Stimulated activated CD8-positive, alpha-beta memory T cell treated with anti-CD3 and anti-CD28 coated beads, Interleukin-15, amount 100 ng/mL, for 24 hours (primary cell): ENCODE data around the gene C2CD2.

Experiments
- DNase-seq: peaks from one replicate; pipeline ENCODE4 v3.0.0-alpha.2; 2020; ENCODE audit warnings: low read depth

C2CD2 gene

DNA sequence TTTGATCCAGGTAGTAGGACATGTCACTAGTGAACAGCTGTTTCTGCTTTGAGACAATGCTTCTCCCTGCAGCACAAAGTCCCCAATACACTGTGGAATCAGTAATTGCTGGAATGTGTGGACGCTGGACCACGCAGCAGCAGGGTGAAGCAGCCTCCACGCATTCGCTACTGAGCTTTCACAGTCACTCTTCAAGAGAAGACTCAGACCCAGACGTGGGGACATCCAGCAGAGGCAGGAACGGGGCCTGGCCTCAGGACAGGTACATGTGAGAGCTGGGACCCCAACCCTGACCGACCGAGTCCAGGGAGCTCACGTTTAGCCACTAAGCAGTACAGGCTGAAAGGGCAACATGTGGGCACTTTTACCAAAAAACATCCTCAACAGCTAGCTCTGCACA is 40.6 kb downstream of the C2CD2 start:
- DNase-seq, result no peak

DNA sequence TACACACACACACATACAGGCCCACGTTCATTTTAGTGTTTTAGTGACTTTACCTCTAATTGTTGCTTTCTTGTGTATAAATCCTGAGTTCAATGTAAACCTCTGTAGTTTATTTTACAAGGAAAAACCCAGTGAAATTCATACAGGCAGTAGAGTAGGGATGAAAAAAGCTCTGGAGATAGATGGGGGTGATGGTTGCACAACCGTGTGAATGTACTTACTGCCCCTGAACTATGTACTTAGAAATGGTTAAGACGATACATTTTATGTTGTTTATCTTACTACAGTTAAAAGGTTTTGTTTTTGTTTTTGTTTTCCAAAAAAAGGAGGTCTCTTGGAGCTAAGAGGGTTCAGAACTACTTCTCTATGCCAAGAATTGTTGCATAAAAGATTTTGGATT is 45.0 kb downstream of the C2CD2 start:
- DNase-seq, result no peak

DNA sequence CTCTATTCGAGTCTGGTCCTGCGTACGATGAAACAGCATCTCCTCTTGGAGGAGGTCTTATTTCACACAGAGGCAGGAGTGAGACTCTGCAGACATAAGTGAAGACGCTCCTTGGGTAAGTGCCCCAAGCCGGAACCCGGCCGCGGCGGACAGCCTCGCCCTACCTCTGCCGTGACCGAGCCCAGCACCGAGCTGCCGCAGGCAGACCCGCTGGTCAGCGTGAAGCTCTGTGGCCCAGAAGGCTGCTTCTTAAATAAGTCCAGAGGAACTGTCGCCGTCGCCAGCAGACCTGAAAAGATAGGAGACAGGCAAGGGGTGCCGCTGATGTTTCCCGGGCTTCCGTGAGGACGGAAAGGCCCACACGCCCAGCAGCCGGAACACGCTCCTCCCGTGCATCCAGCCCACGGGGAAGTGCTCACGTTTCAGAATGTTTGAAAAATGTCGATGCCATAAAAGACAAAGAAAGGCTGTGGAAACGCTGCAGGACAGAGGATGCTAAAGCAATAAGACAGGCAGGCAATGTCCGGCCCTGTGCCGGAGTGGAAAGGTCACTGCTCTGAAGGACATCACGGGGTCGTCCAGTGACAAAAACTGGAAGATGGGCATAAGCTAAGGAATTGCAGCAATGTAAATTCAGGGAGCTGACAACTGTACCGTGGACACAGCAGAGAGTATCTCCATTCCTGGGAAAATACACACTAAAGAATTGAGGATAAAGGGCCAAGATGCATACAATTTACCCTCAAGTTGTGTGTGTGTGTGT is 46.1 kb downstream of the C2CD2 start:
- no peak for DNase-seq

DNA sequence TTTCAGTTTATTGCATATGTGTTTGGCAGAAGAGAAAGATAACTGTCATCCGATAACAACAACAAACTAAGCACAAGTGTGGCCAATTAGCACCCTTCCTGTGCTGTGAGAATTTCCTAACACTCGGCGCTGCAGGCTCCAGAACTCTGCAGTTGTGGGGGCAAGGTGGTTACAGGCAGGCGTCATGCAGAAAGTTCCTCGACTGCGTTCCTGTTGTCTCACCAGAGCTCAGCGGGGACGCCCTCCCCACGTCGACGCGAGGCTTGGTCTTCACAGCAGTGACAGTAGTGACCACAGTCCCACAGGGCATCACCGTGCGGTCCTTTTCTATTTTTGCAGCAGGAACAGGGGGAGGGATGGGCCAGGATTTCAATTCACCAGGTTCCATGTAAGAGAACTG is 47.0 kb downstream of the C2CD2 start:
- no peak for DNase-seq

DNA sequence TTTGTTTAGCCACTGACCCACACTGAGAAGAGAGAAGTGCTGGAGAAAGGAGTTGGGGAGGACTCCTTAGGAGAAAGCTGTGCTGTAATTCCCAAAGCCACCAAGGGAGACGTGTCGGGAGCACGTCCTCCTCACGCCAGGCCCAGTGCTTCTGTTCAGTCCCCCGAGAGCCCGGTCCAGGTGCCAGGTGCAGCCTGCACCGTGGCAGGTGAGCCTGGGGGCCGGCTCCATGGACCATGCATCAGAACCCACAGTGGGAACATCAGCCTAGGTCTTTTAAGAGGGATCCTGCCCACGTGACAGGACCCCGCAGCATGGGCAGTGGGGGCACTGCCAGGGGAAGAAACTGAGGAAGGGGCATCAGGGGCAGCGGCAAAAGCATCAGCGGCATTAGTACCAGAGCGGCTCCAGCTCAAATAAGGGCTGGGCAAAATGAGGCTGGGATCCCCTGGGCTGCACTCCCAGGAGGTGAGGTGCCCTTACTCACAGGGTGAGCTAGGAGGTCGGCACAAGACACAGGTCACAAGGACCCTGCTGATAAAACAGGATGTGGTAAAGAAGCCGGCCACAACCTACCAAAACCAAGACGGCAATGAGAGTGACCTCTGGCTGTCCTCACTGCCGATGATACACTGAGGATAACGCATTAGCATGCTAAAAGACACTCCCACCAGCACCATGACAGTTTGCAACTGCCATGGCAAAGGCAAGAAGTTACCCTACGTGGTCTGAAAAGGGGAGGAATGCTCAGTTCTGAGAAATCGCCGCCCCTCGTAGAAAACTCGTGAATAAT is 50.1 kb downstream of the C2CD2 start:
- no peak for DNase-seq

DNA sequence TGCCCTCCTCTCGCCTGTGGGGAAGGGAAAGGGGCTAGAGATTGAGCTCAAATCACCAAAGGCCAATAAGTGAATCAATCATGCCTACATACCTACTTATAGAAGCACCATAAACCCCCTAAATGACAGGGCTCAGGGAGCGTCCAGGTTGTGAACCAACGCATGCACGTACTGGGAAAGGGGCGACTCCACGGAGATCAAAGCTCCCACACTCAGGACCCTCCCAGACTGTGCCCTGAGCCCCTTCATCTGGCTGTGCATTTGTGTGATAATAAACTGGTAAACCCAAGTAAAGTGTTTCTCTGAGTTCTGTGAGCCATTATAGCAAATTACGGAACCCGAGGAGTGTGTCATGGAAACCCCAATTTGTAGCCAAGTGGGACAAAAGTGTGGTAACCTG is 50.9 kb downstream of the C2CD2 start:
- DNase-seq, result no peak

DNA sequence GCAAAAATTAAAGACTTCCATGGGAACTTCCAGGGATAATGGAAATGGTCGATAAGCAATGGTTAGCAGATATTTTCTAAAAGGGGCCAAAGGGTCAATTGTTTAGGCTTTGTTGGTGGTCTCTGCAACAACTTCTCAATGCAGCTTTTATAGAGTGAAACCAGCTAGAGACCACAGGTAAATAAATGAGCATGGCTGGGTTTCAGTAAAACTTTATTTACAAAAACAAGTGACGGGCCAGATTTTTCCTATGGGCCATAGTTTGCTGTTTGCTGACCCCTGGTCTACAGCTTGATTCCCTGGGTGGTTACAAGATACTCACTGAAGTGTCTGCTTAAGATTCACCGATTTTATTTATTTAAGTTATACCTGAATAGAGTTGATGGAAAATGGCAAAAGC is 52.0 kb downstream of the C2CD2 start:
- no peak for DNase-seq

DNA sequence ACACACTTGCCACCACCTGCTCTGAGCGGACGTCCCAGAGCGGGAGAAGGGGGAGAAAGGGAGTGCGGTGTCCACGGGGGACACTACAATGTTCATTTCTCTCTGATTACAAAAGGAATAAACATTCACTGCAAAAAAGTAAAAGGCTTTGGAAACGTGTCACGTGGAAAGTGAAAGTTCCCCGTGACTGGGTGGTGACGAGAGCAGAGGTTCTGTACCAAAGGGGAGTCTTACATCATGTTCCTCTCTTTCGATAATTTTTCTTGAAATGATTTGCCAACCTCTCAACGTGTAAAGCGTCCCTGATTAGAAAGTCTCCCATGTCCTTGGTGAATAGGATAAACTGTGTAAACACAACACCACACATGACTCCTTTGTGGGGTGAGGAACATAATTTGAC is 52.7 kb downstream of the C2CD2 start:
- no peak for DNase-seq

DNA sequence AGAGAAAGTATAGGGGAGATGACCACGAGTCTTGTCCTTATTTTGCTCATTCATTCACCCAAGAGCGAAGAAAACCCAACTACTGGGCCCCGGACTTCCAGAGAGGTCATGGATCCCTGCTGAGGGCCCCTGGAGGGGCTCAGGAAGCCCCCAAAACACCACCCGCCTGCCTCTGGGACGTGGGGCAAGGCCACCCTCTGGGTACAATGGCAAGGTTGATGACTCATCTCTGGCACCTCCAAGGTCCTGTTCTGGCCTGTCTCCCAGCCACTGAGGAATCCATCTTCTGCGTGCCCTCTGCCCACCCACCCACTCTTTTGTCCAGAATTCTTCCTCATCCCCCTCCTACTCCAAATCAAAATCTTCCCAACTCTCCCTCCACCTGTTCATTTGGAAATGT is 53.4 kb downstream of the C2CD2 start:
- no peak for DNase-seq

DNA sequence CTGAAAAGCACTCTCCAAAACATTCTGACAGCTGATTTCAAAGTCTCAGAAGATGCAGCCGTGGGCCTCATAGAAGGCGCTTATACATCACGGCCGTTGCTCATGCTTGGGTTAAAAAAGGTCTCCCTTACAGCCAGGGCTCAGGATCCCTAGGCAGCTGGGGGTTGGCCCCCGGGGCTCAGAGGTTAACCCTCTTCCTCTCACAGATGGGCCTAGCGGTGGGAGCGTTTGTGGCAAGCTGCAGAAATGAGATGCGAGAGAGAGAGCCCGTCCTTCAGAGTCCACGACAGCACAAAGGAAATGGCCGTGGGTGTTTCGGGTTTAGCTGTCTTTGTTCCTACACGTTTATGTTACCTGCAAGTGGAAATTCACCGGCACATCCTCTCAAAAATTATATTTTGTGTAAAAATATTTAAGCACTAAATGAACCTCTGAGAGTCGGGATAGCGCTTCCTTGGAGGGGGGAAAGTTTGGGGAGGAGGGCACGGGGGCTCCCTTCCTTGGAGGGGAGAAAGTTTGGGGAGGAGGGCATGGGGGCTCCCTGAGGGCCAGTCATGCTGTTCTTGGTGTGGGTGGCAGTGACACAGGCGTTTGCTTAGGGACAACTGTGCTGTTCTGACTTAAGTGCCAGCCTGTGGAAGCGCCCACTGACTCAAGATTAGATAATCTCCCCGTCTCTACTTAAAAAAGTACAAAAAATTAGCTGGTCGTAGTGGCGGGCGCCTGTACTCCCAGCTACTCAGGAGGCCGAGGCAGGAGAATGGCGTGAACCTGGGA is 54.2 kb downstream of the C2CD2 start:
- DNase-seq, result no peak

DNA sequence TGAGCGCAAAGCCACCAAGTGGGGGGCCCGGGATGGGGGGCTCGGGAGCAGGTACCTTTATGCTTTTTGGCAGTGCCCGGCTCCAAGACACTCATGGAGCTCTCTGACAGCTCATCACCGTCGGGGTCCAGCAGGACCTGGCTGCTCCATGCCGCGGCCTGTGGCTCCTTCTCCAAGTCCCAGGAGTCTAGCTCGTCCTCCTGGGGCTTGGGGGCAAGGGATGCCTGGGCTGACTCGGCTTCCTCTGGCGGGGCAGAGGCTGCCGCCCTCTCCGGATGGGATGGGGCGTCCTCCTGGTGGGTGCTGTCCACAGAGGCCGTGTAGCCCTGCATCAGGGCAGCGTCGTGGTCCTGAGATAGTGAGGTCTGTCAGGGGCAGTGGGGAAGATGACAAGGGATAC is 54.8 kb downstream of the C2CD2 start:
- no peak for DNase-seq

DNA sequence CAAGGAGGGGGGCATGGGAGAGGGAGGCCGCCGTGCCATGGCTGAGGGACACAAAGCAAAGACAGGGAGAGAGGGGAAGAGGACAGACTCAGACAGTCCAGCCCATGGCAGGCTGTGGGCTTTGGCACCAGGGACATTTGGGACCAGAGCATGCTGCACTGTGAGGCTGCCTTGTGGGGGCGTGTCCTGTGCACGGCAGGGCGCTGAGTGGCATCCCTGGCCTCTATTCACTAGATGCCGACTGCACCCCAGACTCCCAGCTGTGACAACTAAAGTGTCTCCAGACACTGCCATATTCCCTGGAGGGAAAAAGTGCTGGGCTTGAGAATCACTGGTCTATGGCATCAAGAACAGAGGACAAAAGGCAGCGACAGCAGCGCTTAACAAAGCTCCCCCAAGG is 56.1 kb downstream of the C2CD2 start:
- no peak for DNase-seq

DNA sequence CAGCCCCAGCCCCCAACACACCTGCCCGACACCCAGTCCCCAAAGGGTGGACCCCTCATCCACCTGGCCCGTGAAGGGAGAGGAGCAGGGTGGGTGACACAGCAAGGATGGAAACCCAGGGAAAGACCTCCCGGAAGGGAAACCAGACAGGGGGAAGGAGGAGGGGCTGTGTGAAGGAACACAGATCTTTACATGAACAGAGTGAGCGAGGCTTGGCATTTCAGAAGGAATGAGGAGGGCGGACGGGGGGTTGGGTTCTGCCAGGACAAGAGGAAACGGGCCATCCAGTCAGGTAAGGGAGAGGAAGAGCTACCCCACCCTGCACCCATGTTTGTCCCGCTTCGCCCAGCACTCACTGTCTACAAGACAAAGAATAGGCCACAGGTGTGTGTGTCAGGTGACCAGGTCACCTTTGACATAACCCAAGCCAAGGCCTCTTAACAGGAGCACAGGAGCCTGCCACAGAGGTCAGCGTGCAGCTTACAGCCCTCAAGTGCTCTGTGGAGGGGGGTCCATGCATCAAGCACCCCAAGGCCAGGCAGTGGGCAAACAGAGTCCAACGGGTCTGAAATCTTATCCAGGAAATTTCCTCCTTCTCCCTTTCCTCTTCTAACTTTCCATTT is 56.7 kb downstream of the C2CD2 start:
- no peak for DNase-seq

DNA sequence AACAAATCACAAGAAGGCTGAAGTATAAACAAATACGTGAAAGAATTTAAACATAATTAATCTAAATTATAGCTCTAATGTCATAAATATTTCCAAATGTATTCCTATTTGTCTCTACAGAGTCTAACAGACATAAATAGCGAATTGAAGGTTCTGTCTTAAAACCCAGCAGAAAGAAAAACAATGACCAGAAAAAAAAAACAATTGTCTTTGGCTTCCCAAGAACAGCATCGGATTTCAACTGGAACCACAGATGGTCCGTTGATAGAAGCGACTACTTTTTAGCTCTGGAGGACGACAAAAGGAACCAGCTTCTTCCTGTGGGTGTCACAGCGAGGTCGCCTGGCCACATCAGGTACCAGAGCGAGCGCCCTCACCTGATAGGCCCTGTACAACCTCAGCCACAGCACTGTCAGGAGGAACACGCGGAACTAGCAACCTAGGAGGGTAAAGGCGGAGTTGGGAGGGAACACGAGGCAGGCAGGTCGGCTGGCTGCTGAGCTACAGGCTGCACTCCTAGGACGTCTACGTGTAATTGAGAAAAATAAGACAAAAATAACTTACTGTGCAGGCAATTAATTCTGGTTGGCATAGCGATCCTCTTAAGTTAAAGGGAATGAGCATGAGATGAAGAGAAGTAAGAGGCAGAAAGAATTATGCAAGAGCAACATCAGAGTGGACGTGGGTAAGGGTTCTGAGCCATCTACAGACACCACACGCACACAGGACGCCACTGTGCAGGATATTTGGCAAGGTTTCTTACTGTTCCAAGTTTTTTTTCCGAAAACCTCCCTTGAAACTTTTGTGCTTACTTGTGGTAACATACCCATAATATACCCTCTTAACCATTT is 58.0 kb downstream of the C2CD2 start:
- no peak for DNase-seq

DNA sequence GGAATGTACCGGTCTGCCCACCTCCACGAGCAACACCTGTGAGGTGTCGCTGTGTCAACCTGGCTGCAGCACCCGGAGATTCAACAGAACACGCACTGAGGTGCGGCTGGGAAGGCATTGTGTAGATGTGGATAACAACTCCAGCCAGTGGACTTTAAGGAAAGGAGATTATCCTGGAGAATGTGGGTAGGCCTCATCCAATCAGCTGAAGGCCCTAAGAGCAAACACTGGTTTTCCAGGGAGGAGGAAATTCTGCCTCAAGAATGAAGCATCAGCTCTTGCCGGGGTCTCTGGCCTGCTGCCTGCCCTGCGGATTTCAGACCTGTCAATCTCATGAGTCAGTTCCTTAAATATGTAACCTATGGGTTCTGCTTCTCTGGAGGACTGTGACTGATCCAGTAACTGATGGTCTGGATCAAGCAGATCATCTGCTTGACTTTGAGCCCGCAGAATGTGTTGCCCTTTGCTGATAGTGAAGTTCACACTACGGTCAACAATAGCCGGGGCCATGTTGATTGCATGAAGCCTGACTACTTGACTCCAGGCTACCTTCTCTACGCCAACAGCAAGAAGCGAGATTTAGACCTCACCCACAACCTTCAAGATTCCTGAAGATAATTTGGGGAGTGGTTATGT is 58.8 kb downstream of the C2CD2 start:
- no peak for DNase-seq

DNA sequence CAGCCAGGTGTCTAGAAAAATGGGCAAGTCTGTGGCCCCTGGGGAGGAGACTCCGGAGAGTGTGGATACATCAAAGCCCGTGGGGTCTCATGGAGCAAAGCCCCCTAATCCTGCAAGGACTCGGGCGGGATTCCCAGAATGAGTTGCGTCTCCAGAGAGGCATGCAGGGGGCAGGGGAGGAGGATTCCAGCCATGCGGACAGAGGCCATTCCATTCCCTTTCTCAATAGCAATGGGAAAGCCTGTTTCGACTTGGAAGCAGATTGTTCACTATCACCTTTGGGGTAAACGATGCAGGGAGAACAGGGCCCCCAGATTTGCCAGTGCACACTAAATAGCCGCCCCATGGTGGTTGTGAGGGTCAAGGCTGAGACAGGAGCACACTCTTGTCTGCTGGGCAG is 59.3 kb downstream of the C2CD2 start:
- DNase-seq, result no peak

DNA sequence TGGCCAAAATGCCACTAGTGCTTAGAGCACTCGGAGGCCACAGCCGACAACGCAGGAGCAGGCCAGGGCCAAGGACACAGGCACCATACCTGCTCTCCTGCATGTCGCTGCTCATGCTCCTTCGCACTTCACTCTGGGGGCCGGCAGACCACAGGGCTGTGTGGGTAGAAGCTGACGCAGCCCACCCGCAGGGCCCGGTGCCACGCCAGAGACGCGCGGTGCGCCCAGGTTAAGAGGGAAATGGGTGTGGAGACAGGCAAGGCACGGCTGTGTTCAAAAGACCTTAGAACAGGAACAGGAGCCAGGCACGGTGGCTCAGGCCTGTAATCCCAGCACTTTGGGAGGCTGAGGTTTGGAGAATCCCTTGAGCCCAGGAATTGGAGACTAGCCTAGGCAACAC is 61.1 kb downstream of the C2CD2 start:
- DNase-seq, result no peak

DNA sequence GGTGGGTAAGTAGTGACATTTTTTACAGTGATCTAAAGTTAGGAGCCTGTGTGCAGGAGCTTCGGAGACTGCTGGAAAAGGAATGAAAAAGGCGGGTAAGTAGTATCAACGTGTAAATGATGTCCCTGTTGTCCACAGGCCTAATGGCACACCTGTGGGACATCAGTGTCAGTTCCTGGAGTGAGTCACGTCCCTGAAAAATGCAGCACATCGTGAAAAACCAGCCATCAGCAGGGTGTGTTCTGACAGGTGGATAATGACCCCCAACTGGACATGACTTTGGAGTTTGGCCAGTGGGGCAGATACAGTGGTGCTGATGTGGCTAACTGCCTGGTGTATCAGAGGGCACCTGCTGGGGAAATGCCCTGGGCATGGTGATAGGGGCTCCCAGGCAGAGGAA is 62.7 kb downstream of the C2CD2 start:
- no peak for DNase-seq

DNA sequence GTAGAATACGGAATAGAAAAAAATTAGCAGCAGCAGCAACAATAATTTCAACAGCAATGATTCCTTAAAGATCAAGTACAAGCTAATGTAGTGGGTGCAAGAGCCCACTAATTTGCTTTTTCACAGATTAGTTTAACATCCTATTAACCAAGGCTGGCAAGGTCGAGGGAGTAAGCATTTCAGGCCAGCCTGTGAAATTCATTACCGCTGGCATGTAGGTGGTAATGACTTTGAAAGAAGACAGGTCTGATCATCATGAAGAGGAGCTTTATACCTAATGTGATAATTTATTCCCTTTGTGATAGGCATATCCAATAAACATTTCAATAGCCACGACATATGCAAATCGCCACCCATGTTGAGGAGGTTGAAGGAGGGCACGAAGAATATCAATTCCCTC is 63.5 kb downstream of the C2CD2 start:
- no peak for DNase-seq

DNA sequence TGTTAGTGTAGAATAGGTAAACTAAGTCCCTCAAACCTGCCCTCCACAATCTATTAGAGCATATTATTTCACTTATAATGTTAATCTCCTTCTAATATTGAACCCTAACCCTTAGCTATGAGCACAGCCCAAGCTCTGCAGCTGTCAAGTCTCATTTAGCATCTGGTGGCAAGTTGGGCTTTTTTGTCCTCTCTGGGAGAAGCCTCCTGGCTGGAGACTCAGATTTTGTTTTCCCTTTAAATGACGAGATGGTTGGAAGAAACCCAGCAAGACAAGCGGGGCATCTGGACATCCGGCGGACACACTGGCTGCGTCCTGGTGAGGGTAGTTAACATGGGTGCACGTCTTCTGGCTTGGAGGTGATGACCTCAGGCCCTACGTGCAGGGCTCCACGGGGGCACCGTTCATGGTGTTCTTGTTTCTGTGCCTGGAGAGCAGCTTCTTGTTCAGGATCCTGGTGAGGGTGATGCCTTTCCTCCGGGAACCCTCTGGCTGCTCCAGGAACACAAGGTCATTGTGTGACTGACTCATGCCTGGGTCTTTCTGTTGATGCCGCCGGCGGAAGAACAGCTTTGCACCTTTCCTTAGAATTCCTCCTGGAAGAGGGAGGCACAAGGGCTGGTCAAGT is 65.0 kb downstream of the C2CD2 start:
- DNase-seq, result no peak

DNA sequence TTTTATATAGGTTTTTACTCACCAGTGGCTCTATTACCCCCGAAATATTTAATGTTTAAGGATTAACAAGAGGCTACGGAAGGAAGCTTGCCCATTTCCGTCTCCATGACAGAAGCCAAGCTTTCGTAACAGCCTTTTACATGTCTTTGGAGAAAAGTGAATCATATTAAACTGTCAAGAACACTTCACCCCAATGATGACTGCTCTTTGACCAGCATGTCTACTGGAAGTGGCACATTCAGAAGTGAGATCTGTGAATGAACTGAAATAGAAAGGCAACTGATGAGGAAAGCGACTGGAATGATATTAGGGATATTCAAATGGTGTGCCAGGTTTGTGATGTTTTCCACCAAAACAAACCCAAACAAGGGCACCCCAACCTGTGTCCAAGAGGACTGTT is 66.2 kb downstream of the C2CD2 start:
- DNase-seq, result no peak
